GM21447 (cell line): ENCODE results near the gene MPHOSPH10.
"Not testable (repeated sequence)": the region's sequence is repeated elsewhere in the genome, so short reads cannot be mapped to it uniquely, and the experiment has no call there.

Experiments
- ATAC-seq: cut with Tn5 transposase; IDR thresholded peaks from one replicate; pipeline ENCODE4 v1.9.1; 2021; ENCODE audit not compliant: unreplicated experiment

MPHOSPH10 gene

DNA sequence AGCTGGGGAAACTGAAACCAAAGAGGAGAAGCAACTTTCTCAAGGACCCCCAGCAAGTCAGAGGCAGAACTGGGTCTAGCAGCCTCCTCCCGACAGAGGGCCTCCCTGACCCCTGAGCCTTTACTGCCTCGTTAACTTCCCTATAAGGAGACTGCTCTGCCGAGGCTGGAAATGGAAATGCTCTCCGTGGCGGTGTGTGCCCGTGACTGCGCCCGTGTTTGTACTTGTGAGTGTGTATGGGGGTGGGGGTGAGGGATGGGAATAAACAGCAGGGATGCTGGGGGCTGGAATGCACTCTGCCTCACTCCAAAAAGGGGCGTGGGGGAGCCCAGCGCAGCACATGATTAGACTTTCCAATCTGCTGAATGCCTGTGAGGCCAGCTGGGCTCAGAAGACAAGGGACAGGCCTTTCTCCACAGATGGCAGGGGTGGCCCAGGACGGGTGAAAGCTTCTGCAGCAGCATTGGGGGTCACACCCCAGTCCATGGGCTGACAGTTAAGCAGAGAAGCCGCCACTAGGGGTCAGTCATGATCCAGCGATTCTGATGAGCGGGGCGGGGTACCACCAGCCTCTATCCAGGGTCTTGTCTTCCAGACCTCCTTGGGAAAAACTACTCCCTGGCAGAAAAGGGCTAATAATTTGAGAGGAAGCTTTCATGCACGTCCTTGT, 26.8 kb downstream of the MPHOSPH10 start:
- ATAC-seq = no peak

DNA sequence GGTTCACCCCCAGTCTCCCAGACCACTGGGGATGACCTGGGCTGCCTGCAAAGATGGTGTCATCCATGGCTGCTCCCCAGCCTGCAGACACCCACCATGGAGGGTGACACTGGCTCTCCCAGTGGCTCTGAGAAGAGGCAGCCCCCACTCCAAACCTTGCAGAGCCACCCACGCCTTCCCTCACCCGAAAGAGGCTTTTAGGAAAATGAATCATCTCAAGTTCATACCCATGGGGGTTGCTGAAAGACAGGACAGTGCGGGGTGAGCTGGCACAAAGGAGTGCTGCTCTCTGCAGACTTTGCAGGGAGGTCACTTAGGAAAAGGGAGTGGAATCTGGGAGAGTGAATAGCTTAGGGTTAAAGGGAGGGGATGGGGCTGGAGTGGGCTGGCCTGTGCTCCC, 36.4 kb downstream of the MPHOSPH10 start:
- no peak for ATAC-seq

DNA sequence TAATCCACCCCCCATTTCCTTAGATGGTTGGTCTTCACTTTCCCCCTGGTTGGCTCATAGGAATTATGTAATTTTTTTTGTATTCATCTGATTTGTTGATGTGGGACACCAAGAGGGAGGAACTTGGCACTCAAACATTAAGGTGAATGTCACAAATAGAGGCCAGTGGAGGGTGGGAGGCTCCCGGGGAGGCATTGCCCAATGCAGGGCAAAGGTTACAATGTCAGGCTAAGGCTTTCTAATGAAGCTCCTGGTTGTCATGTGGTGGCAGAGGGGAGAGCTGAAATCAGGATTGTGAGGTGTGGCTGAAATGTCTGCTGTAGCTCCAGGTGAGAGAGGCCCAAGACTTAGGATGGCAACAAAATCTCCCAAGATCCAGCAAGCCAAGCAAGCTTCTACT, 42.7 kb downstream of the MPHOSPH10 start:
- ATAC-seq = no peak

DNA sequence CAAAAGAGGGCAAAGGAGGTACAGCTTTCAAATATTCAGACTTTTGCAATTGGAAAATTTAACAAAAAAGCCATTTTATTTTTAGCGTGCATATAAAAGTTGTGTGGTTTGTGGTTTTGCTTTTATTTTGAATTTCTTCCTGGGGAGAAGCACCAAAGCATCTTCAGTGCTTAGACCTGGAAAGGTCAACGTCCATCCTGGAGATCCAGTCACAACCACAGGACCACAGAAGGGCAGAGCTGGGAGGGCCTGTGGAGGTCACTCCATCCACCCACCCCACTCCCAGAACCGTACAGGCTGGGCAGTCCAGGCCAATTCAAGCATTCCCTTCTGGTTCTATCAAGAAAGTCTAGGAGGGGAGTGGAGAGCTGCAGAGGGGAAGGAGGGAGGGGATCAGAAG, 43.8 kb downstream of the MPHOSPH10 start:
- no peak for ATAC-seq

DNA sequence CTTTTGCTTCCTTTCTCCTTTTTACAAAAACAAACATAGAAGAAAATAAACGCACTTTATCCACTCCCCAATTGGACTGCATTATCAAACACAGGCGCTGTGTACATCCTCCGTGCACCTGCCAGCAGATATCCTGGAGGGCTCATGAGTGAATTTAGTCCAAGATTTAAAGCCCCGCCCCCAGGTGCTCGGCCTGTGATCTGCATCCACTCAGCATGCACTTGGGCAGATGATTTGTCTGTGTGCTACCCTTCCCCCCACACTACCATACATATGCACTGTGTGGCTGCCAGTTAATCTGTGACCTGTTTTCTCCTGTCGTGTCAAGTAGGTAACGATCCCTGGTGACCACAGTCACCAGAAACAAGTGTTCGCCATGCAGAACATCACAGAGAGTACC, 48.4 kb downstream of the MPHOSPH10 start:
- not testable (repeated sequence) for ATAC-seq

DNA sequence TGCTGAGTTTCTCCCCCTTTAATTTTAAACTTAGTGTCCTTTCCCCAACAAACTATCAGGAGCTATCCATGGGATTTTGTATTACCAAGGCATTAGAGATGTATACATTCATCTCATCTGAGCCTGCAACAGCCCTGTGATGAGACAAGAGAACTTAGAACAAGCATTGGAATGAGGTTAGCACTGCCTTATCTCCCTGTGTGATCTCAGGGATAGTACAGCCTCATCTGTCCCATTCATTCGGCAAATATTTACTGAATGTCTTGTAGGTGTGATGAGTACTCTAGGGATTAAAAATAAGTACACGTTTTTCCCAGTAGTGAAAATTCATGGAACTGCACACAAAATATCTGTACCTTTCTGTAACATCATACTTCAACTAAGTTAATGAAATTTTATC, 50.9 kb downstream of the MPHOSPH10 start:
- no peak for ATAC-seq

DNA sequence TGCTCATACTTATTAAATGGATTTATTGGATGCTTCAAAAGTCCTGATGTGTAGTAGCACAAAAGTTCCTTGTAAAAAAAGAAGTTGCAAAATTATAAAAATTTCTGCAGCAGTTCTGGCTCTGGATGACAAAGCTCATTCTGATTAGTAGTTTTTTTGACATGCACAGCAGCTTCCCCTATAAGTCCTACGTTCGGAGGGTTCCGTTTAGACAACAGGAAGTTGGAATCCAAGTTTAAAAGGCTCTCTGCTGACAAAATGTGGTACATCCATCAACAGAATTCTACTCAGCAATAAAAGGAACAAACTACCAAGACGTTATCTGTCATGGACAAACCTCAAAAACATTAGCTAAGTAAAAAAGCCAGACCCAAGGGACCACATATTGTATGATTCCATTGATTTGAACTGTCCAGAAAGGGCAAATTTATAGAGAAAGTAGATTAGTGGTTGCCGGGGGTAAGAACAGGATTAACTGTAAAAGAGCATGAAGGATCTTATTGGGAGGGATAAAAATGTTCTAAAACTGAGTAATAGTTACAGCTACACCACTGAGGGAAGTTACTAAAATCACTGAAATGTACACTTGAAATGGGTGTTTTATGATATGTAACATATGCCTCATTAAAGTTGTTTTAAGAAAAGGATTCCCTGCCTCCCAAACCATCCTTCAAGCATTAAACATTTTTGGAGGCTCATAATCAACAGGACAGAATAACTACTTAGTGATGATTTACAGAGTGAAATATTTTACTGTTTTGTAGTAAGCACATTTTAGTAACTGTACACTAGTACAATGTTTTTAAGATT, 53.1 kb downstream of the MPHOSPH10 start:
- not testable (repeated sequence) for ATAC-seq

DNA sequence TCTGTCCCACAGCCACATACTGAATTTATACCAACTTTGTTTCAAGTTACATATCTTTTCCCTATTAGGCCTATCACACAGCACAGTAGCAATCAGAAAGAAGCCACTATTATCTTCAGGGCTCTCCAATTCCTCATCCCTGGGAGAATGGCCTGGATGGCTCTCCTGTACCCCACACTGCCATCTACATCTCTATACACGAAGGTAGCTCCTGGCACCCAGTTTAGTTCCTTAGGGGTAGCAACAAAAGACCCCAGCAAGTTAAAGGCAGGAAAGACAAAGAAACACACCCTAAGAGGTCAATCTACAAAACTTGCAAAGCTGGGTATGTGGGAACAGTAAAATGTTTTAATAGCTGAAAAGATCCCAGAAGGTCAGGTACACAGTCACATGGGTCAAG, 56.5 kb downstream of the MPHOSPH10 start:
- no peak for ATAC-seq

DNA sequence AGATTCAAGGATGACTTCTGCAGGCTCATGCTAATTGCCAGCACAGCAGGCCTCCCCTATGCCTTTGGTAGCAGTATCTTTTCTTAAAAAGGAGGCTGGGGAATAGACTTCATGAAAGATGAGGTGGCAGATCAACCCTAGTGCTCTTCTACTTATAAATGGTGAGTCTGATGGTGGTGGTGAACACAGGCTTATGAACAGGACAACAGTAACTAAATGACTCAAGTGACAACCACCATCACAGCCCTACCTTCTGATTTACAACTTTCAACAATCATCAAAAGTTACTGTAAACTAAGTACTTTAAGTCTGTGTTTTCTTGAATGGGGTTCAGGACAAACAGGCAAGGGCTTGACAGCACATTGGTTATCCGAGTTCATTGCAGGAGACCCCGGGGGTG, 57.2 kb downstream of the MPHOSPH10 start:
- no peak for ATAC-seq

DNA sequence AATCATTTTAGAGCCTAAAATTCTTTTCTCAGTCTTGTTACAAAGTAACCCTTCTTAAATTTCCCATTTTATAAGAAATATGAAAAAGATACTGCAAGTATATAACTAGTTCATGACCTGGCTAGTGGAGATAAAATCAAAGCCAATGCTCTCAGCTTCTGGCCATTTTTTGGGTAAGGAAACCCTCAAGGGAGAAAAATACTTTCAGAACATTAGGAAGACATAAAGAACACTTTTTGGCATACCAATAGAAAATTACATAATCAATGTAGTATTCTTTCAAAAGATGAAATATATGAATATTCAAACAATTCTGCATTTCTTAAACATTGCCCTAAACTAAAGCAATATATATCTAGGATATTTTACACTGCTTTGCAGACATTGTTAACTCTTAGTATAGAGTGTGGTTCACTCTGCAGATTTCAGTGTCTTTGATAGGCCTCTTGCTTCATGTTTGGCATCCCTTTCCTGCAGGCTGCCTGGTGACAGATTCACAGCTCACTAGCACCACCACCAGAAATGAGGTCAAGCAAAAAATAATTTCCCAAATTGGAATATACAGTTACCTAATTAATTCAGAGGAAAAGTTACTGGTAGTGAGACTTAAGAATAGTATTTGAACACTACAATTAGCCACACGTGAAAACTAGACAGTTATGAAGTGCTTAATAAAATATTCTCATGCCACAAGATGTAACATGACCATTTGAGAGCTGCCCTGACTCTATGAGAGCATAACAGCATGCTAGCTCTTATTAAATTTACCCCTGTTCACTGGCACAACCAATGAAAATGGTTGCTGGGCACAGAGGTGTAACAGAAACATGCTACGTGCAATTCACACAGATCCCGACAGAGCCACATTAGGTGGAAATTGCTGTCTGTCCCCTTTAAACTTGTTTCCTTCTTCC, 60.5 kb downstream of the MPHOSPH10 start:
- no peak for ATAC-seq

DNA sequence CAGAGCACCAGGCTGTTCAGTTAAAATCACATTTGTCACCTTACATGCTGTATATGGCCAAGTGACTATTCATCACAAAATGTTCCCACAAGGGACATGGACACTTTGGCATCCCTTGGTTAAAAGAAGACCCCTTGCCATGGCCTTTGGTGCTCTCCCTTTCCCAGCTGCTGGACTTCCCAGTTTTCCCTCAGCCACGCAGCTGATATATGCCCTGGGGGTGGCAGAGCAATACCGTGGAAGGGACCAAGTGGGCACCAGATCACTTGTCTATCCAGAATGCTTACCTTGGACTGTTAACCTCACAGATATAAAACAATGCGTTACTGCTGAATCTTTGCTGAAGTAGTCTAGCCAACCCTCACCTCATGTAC, 61.1 kb downstream of the MPHOSPH10 start:
- ATAC-seq = no peak
